B cell (primary cell): Measurements from ENCODE around the gene SNAP47.

Source experiments
- EZH2 ChIP-seq: IDR thresholded peaks from 2 replicates; pipeline ENCODE4 v1.6.1; 2012; ENCODE audit warnings: borderline replicate concordance, low read depth, mild to moderate bottlenecking, moderate library complexity, low read length; ENCODE audit not compliant: insufficient read depth, poor library complexity, severe bottlenecking
- TF ChIP-seq, protein P1 (sequence below): fragments of 200-600 bp; IDR thresholded peaks from one replicate; pipeline ENCODE4 v1.8.0; 2022; ENCODE audit warnings: antibody characterized with exemption, mild to moderate bottlenecking

- no peak for TF ChIP-seq EZH2
- TF ChIP-seq, protein P1, sequence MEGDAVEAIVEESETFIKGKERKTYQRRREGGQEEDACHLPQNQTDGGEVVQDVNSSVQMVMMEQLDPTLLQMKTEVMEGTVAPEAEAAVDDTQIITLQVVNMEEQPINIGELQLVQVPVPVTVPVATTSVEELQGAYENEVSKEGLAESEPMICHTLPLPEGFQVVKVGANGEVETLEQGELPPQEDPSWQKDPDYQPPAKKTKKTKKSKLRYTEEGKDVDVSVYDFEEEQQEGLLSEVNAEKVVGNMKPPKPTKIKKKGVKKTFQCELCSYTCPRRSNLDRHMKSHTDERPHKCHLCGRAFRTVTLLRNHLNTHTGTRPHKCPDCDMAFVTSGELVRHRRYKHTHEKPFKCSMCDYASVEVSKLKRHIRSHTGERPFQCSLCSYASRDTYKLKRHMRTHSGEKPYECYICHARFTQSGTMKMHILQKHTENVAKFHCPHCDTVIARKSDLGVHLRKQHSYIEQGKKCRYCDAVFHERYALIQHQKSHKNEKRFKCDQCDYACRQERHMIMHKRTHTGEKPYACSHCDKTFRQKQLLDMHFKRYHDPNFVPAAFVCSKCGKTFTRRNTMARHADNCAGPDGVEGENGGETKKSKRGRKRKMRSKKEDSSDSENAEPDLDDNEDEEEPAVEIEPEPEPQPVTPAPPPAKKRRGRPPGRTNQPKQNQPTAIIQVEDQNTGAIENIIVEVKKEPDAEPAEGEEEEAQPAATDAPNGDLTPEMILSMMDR: no peak
Observed at GRCh38 chr1:227790868-227791267, 55.6 kb downstream of the SNAP47 start.
